Stimulated activated CD8-positive, alpha-beta memory T cell treated with anti-CD3 and anti-CD28 coated beads, Interleukin-15, amount 100 ng/mL, for 4 hours (primary cell): ENCODE results near the gene RDH8.

Source experiments
- DNase-seq, 2 donors: peaks; one replicate each; pipeline ENCODE4 v3.0.0-alpha.2; 2020; ENCODE audit warnings: low read depth in 2 of 2

RDH8 gene, protein sequence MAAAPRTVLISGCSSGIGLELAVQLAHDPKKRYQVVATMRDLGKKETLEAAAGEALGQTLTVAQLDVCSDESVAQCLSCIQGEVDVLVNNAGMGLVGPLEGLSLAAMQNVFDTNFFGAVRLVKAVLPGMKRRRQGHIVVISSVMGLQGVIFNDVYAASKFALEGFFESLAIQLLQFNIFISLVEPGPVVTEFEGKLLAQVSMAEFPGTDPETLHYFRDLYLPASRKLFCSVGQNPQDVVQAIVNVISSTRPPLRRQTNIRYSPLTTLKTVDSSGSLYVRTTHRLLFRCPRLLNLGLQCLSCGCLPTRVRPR

DNA sequence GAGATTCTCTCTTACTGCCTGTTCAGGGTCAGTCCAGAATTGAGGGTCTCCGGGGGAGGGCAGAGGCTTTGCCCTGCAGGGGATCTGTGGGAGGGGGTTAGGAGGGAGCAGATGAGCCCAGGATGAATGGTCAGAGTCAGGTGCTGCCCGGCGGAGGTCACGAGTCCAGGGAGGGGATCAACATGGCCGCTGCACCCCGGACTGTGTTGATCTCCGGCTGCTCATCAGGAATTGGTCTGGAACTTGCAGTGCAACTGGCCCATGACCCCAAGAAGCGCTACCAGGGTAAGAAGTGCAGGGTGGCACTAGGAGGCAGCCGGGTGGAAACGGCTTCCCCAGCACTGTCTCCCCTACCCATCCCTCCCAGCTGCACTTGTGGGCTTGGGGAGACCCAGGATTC, at the start of gene RDH8:
Gene RDH8 (plus strand): TSS at position 168 of the 400 bp plus-strand sequence. CDS start 15 bp downstream, at position 183.
- no peak for DNase-seq

DNA sequence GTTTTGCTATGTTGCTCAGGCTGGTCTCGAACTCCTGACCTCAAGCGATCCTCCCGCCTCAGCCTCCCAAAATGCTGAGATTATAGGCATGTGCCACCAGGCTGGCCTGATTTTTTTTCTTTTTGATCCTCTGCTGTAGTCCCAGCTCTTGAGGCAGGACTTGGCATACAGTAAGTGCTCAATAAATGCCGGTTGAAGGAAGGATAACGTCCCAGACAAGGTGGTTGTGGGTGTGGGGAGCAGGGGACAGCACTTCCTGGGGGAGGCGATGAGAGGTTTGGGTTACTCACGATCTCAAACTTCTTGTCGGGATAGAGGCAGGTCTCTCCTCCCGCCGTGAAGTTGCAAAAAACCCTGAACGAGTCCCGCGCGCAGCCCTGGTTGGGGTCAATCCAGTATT, 47.3 kb upstream of the RDH8 start:
- no peak for DNase-seq

DNA sequence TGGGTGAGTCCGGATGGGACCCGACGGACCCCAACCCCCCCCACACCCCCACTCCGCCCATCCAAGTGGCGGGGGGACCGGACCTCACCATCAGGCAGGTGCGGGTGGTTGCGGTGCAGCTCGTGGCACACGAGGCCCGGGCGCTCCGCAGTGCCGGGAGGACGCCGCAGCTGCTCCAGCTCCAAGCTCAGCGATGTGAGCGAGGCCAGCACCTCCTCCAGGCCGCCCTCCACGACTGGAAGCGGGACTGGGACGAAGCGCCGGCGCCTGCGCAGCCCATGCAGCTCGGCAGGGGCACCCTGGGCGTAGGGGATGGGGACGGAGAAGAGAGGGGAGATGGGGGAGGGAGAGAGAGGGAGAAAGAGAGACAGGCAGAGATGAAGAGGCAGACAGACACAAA, 46.8 kb upstream of the RDH8 start:
- DNase-seq = no peak

DNA sequence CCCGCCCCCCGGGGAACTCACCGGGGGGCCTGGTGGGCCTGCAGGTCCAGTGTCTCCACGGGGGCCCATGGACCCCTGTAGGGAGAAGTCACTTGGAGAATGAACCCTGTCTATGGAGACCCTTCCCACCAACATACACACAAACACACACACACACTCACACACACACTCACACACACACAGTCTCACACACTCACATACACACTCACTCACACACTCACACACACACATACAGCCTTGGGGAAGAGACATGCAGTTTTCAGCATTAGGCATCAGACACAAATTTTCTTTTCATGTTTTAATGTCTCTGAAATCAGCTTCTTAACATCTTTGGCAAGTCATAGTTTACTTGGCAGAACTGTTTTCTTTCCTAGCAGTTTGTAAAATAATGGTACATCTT, 46.0 kb upstream of the RDH8 start:
- DNase-seq = no peak

DNA sequence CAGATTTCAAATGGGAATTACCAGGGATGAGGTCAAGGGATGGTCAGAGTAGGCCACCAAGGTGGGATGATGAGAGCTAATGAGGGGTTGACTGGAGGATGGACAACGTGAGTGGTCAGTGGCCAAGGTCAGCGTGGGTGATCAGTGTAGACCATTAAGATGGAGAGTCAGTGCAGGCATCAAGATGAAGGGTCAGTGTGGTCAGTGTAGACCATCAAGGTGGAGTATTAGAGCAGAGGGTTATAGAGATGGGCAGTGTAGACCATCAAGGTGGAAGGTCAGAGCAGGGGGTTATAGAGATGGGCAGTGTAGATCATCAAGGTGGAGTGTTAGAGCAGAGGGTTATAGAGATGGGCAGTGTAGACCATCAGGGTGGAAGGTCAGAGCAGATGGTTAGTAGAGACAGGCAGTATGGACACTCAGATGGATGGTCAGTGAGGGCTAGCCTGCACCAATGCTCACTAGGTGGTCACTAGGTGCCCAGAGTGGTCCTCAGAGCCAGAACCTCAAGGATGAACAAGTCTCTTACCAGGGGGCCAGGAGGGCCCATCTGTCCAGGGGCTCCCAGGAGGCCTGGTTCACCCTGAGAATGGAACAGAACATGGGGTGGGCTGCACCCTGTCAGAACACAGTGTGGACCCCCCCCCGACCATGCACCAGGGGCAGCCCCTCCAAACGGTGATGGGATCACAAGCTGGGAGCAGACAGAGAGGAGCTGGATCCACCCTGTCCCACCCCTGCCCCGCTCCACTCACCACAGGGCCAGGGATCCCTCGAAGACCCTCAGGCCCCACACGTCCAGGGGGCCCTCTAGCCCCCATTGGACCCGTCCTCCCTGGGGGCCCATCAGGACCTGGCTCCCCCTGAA, 44.2 kb upstream of the RDH8 start:
- no peak for DNase-seq

DNA sequence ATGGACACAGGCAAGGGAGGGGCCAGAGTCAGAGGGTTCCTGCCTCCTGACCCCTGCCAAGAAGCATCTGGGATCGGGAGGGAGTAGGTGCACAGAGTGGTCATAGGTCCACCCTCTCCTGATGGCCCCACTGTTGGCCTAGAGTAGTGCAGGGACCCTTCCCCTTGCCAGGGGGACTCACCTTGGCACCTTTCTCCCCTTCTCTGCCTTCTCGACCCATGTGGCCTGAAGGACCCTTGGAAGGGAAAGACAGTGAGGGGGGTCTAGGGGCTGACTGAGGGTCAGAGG, 43.7 kb upstream of the RDH8 start:
- DNase-seq = no peak

DNA sequence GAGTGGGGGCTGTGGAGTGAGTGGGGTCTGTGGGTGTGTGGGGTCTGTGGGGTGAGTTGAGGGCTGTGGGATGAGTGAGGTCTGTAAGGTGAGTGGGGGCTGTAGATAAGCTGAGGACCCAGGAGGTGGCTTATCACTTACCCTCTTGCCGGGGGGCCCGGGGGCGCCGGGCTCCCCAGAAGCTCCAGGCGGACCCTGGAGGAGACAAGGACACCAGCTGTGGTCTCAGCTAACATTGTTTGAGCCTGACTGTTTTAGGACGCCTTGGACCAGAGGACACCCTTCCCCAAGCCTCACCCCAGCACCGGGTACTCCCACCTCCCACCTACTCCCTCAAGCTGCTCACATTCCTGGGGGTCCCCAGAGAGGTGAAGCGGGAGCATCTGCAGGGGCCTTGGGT, 42.8 kb upstream of the RDH8 start:
- DNase-seq = no peak

DNA sequence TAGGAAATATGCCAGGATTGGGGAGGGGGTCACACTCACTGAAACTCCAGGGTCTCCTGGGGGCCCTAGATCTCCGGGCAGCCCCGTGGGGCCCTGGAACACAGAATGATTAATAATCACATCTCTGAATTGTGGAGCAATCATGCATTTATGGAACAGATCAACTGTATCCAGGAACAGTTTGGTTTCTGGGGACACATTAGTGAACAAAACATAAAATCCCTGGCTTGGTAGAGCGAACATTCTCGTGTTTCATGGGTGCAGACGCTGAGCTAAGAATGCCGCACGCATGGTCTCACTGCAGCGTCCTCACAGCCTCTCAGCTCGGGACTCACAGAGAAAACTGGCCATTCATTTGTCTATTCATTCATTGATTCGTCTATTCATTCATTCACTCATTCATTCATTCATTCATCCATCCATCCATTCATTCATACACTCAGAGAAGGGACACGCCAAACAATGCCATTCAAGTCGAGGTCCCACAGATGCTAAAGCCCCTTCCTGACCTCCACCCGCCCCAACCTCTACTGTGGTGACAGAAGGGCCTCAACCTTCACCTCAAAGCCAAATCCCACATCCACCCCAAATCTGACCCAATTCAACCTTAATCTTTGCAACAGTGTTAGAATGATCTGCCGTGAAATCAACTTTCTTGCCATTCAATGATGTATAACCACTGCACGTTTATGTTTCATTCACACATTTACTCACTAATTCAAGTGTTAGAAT, 42.0 kb upstream of the RDH8 start:
- DNase-seq = no peak

DNA sequence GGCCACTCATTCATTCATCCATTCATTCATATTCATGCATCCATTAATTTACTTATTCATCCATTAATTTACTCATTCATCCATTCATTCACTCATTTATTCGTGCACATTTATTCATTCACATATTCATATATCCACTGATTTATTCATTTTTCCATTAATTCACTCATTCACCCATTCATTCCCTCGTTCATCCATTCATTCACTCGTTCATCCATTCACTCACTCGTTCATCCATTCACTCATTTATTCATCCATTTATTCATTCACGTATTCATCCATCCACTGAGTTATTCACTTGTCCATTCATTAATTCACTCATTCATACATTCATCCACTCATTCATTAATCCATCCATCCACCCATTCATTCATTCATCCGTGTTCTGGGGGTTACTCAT, 41.2 kb upstream of the RDH8 start:
- no peak for DNase-seq

DNA sequence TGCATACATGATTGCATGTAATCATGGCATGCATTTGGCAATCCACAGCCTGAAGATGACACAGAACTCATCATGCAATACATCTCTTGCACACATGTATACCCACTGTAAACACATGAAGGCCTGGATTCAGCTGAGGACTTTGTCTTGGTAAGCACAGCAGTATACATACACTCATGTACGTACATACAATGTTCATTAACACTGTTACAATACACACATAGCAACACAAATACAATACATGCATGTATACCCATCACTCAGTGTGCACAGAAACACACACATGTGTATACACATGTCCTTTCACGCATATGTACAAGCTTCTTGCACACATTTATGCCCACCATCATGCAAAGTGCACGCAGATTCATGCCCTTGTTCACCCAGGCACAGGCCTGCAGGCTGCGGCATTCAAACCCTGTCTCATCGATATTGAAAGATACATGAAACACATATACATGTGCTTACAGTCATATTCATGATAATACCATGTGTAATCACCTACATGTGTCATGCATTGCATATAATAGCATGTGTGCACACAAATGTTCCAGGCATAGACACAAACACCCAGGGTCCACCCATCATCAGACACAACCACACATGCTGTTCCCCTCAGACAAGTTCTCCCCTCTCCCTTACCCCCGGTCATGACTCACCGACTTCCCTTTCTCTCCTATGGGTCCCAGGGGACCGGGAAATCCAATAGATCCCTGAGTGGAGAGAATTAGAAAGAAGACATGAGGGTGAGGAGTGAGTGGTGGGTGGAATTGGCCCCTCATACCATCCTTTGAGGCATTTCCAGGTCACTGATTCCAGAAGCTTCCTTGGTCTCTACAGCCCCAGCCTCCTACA, 31.6 kb upstream of the RDH8 start:
- no peak for DNase-seq

DNA sequence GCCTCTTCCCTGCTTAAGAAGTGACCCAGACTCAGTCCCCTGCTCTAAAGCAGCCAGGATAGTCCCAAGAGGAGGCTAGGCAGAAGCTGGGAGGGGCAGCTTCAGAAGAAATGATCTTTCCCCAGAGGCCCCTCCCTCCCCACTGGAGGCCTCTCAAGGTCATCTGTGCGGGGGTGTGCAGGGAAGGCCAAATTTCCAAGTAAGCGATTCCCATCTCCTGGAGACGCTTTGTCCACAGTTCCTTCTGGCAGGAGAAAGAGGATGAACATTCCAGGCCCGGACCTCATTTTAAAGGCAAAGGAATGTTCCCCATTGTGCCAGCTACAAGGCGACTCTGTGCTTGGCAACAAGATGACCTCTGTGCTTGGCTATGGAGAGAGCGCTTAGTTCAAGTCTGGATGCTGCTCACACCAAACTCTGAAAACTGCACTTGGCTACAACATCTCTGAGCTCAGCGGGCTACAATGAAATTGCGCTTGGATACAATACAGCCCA, 26.4 kb upstream of the RDH8 start:
- no peak for DNase-seq

DNA sequence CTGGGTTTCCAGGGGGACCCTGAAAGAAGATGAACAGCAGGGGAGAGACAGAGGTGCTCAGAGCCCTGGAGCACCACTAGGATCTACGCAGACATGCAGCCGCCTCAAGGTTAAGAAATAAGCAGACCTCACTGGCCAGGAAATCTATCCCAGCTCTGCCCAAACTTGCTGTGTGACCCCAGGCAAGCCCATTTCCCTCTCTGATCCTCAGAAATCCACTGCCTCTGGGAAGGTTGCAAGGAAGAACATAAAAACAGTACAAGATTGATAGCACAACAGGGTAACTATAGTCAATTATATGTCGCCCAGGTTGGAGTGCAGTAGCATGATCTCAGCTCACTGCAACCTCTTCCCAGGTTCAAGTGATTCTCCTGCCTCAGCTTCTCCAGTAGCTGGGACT, 23.8 kb upstream of the RDH8 start:
- no peak for DNase-seq

DNA sequence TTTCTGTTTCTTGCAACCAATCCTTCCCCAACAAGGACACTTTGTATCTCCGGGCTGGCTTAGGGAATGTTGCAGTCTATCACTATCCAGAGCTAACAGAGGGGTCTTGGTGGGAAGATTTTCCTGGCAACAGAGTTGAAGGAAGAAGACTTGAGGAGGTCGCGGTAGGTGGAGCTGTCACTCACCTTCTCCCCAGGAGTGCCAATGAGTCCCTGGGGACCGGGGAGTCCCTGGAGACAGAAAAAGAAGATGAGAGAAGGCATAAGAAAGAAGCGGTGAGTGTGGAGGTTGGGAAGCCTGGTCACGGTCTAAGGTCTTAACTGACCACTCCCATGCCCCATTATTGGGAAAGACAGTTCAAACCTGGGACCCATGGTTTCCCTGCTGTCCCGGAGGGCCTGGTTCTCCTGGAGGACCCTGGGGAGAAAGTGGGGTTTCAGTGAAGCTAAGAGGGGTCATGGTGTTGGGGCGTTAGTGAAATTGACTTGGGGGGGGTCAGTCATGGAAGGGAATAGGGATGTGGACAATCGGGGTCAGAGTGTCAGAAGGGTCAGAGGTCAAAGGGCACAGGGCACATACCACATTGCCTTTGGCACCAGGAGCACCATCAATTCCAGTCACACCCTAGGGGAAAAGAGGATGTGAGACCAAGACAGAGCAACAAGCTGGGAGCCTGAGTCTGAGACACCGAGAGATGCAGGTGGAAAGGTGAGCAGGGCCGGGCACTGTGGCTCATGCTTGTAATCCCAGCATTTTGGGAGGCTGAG, 21.7 kb upstream of the RDH8 start:
- DNase-seq = no peak

DNA sequence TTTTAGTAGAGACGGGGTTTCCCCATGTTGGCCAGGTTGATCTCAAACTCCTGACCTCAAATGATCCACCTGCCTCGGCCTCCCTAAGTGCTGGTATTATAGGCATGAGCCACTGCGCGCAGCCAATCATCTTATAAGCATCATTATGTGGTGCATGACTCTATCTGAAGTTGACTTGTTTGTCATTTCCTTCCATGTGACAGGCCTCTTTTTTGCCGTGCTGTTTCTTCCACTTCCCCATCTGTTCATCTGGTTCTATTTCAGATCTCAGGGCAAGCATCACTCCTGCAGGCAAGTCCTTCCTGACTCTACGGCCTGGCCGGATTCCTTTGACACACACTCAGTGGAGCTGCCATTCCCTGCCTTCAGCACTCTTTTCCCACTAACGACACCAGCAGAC, 18.2 kb upstream of the RDH8 start:
- DNase-seq = no peak

DNA sequence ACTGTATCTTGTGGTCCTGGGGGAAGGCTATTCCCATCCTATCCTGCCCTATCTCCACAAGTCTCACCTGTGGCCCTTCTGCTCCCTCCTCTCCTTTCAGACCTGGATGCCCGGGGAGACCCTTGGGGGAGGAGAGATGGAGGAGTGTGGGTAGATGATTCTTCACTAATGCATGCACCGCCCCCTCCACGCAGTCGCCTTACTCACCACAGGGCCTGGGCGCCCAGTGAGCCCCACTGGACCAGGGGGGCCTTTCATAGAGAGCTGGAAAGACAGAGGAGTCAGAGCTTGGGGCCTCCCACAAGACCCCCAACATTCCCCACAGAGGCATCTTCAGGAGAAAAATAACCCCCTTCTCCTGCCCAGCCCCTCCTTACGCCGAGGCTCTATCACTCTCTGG, 17.3 kb upstream of the RDH8 start:
- no peak for DNase-seq

DNA sequence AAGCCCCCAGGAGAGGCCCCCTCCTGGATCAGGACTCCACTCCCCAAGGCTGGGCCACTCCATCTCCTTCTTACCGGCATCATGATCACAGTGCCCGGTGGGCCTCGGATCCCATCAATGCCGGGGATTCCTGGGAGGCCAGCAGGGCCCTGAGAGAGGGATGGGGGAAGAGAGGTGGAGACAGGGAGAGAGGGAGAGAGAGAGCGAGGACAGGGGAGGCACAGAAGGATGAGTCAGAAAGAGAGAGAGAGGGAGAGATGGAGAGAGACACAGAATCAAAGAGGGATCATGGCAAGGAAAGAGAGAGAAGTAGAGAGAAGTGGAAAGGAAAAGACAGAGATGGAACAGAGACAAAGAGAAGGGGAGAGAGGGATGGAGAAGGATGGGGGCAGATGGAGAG, 16.7 kb upstream of the RDH8 start:
- no peak for DNase-seq

DNA sequence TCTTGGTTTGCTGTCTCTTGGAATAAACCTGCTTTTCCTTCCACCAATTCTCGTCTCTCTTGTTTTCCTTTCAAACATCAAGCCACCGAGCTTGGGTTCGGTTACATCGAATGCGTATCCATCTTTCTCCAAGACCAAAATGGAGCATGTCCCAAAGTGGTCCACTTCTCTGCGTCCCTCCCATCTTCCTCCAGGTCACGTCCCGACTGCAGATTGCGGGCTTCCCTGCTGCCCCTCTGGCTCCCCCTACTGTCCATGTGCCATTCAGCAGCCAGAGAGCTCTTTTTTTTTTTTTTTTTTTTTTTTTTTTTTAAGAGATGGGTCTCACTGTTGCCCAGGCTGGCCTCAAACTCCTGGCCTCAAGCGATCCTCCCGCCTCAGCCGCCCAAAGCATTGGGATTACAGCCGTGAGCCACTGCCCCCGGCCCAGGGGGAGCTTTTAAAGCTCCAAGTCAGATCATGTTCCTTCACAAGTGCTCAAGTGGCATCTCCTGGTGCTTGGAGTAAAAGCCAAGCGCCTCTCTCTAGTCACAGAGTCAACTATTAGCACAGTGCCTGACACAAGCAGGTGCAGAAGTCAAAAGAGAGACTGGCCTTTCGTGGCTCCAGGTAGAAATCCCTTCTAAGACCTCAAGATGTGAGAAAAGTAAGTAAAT, 13.0 kb upstream of the RDH8 start:
- peak; percentile 14 to 18 for DNase-seq

DNA sequence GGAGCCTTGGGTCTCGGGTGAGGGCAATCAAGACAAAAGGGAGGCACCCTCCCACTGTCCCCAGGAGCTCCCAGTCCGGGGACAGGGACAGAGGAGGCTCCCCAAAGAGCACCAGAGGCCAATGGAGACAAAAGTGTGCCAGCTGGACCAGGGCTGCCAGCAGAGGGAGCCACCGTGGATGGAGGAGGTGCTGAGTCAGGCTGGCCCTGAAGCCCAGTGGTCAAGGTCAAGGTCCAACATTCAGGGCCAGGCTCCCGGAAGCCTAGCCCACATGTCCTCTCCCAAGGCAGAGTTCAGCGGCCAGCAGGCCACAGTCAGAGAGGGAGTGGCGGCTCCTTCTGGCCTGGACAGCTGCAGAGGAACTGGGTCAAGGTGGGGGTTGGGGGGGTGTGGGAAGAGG, 11.4 kb upstream of the RDH8 start:
- DNase-seq = no peak

DNA sequence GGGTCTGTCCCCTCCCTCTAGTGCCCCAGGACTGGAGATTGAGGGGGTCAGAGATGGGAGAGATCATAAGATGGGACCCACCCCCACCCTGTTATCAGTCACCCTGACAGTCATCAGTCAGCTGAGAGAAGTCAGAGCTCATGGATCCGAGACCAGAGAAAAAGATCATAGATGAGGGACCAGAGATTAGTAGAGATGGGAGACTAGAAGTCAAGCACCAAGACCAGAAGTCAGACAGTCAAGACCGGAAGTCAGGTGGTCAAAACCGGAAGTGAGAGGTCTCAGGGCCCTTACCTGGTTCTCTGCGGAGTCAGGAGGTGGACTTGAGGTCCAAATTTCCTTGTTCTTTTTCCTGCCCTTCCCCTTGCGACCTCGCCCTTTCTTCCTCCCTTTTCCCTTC, 10.0 kb upstream of the RDH8 start:
- no peak for DNase-seq

DNA sequence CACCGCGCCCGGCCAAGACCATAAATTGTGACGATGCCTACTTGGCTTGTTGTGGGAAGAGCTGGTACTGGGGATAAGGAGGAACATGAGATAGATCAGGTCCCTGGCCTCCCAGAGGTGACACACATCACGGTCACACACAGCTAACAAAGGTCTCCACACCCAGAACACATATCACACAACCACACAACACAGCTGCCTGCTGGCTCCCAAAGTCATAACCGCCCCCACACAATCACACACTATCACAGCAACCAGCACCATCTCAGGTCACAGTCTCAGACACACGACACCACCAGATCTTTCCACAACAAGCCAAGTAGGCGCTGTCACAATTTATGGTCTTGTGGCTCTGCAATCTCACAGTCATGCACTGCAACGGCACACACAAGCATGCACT, 8.7 kb upstream of the RDH8 start:
- no peak for DNase-seq
